ENCODE results near the gene MON1B. TPM values are rescaled to one million over a fixed set of nuclear protein-coding genes. Genes with fewer than 3 reads are reported as not detected.

The MON1B gene
- total and polyA plus RNA-seq, 2 of the 13 experiments (the other 11 are each of a cell fraction or from before 2014, with no cell fraction given) = 13.4 to 15.6 TPM

DNA sequence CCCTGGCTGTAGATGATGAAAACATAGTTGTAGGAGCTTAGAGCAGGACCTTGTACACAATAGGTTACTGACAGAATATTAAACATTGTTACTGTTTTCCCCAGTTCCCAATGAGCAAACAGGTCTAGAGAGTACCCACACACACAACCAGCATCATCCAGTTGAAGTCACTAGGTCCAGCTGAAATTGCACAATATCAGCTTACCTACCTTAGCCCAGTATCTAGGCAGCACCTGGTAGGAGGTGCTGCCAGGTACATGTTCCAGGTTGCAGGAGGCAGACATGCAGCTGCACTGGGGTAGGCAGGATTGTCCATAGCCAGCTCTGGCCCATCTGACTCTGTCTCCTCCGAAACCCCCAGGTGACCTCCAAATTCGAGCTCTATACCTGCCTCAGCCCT is 6.8 kb downstream of the MON1B start:
- FAIRE-seq (no peak), DNase-seq (ENCODE audit: low spot score) (no peak), ATAC-seq (no peak)
- intact Hi-C loops (cut with micrococcal nuclease; ENCODE audit: unreplicated experiment) (loop anchor here (10.0 kb wide), 1 partner anchor 1537 kb away; no protein-coding TSS in a partner anchor), in situ Hi-C loops (cut with HindIII; ENCODE audit: extremely low pct_ligation_motif_present, low pct_unique_long_range_greater_than_20kb) (no loop called here)
- no peak overlapping the region for H3K4me3 ChIP-seq (replicated peaks in 1 of 3; ENCODE audit: insufficient read depth in 1 of 3, low read depth in 2 of 3, low read length in 3 of 3)
- H3K4me1 ChIP-seq (ENCODE audit: insufficient read depth, low read length) = peaks cover 2% of the 10 kb centered on the region
- no peaks in the 10 kb centered on the region for H4K20me1 ChIP-seq (ENCODE audit: insufficient read depth, low read length)
- no TSS peak for BruUV-seq (replicated peaks)
- ChIA-PET CTCF (ENCODE audit: low intra/inter-chr PET ratio, low total read pairs) (no interaction called here), POLR2A (no interaction called here)
- no peak overlapping the region for H3K4me2 ChIP-seq (ENCODE audit: low read depth, low read length)
- no peaks in the 10 kb centered on the region for H3K27me3 ChIP-seq (ENCODE audit: control insufficient read depth in 1 of 2, insufficient read depth in 2 of 2, low read length in 2 of 2)
- H3K36me3 ChIP-seq (replicated peaks in 1 of 2; ENCODE audit: control insufficient read depth in 1 of 2, insufficient read depth in 2 of 2, low read length in 2 of 2) = peaks cover 24 to 58% of the 10 kb centered on the region in 2 experiments
- H3K27ac ChIP-seq (ENCODE audit: extremely low read length, insufficient read depth, low read length) = no peak overlapping the region
- no peak for TF ChIP-seq HNRNPK (IDR thresholded peaks at IDR 0.05; ENCODE audit: low read depth, low read length, poor library complexity, severe bottlenecking)
- no peak for TF ChIP-seq TBP (CRISPR knock-in tag; IDR thresholded peaks at IDR 0.05)
- TF ChIP-seq PHF8 (CRISPR knock-in tag; IDR thresholded peaks at IDR 0.05) = no peak
- TF ChIP-seq CEBPB (IDR thresholded peaks at IDR 0.05; ENCODE audit: borderline replicate concordance, low read depth, low read length) = peak; percentile 71; the same call in 1 of the 2 replicates
- no peak for TF ChIP-seq ZNF235 (CRISPR knock-in tag; IDR thresholded peaks at IDR 0.05; ENCODE audit: borderline replicate concordance)
- H2AFZ ChIP-seq (ENCODE audit: low read length) = no peak overlapping the region
- H3K9me3 ChIP-seq (ENCODE audit: low read length) = no peaks in the 10 kb centered on the region
- H3K9ac ChIP-seq (ENCODE audit: insufficient read depth, low read depth, low read length) = no peak overlapping the region
- H3K79me2 ChIP-seq (ENCODE audit: insufficient read depth, low read length) = peaks cover 6% of the 10 kb centered on the region
- WGBS (ENCODE audit: low lambda C conversion rate) = 83% methylated on average over 1 of the region's 2 CpGs

DNA sequence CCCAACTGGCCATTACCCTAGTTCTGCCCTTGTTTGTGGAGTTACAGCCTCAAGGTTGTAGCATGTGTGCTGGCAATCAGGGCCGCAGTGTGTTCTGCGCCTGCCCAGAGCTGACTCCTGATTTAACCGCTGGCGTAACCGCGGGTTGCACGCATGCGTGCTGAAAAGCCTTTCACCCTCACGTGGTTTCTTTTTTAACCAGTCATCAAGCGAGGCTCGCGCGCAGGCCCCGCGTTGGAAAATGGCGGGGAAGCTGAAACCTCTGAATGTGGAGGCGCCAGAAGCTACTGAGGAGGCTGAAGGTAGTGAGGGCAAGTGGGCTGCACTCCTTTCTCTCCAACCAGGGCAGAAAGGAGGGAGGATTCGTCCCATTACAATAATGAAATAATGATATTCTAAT is 8.2 kb downstream of the MON1B start, which contains the start of gene SYCE1L:
Gene SYCE1L, plus strand, starts transcription at position 198 of the 400 bp plus-strand sequence. Its CDS starts 44 bp downstream, at position 242.
- ChIA-PET CTCF (ENCODE audit: low intra/inter-chr PET ratio, low total read pairs) (no interaction called here), POLR2A (no interaction called here)
- Histone ChIP-seq H3K9ac (ENCODE audit: insufficient read depth, low read depth, low read length) (no peak within 1 kb of the TSS), H3K79me2 (ENCODE audit: insufficient read depth, low read length) (no peaks in the 10 kb centered on the region), H3K4me1 (ENCODE audit: insufficient read depth, low read length) (no peaks in the 10 kb centered on the region), H3K4me3 (replicated peaks in 1 of 3; ENCODE audit: insufficient read depth in 1 of 3, low read depth in 2 of 3, low read length in 3 of 3) (no peak within 1 kb of the TSS), H3K27ac (ENCODE audit: extremely low read length, insufficient read depth, low read length) (no peak within 1 kb of the TSS), H4K20me1 (ENCODE audit: insufficient read depth, low read length) (no peaks in the 10 kb centered on the region), H2AFZ (ENCODE audit: low read length) (no peak within 1 kb of the TSS), H3K4me2 (ENCODE audit: low read depth, low read length) (no peak within 1 kb of the TSS), H3K27me3 (ENCODE audit: control insufficient read depth in 1 of 2, insufficient read depth in 2 of 2, low read length in 2 of 2) (no peaks in the 10 kb centered on the region), H3K9me3 (ENCODE audit: low read length) (no peaks in the 10 kb centered on the region), H3K36me3 (replicated peaks in 1 of 2; ENCODE audit: control insufficient read depth in 1 of 2, insufficient read depth in 2 of 2, low read length in 2 of 2) (peaks cover 17 to 45% of the 10 kb centered on the region in 2 experiments)
- FAIRE-seq = no peak
- intact Hi-C loops (cut with micrococcal nuclease; ENCODE audit: unreplicated experiment) = loop anchor here (10.0 kb wide), 1 partner anchor 1536 kb away; no protein-coding TSS in a partner anchor
- BruUV-seq (replicated peaks) = no TSS peak
- in situ Hi-C loops (cut with HindIII; ENCODE audit: extremely low pct_ligation_motif_present, low pct_unique_long_range_greater_than_20kb) = no loop called here
- 97% methylated on average over 18 of the region's 18 CpGs for WGBS (ENCODE audit: low lambda C conversion rate)
- no peak for DNase-seq (ENCODE audit: low spot score)
- no peak for ATAC-seq
- TF ChIP-seq ZMYM4 (CRISPR knock-in tag; IDR thresholded peaks at IDR 0.05) = no peak
- TF ChIP-seq SOX5 (CRISPR knock-in tag; IDR thresholded peaks at IDR 0.05; ENCODE audit: borderline replicate concordance) = no peak
- TF ChIP-seq AGO2 (optimal IDR thresholded peaks at IDR 0.05; ENCODE audit: low read depth, low read length) = peak; percentile 31
- no peak for TF ChIP-seq ISL2 (CRISPR knock-in tag; IDR thresholded peaks at IDR 0.05)
- TF ChIP-seq, protein P1, sequence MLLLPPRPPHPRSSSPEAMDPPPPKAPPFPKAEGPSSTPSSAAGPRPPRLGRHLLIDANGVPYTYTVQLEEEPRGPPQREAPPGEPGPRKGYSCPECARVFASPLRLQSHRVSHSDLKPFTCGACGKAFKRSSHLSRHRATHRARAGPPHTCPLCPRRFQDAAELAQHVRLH (CRISPR knock-in tag; IDR thresholded peaks at IDR 0.05; ENCODE audit: borderline replicate concordance, low read depth) = no peak
- TF ChIP-seq ZKSCAN1 (IDR thresholded peaks at IDR 0.05; ENCODE audit: low read length) = no peak
